NCI-H2107 treated with DMSO at 0.1 percent for 48 hours (cell line): ENCODE data around the gene UNK.
"Not testable (repeated sequence)": the region's sequence is repeated elsewhere in the genome, so short reads cannot be mapped to it uniquely, and the experiment has no call there.

Source experiments
- DNase-seq: peaks from one replicate; lab custom pipeline; 2025; ENCODE audit not compliant: unreplicated experiment; lab: John Stamatoyannopoulos, UW

UNK gene

DNA sequence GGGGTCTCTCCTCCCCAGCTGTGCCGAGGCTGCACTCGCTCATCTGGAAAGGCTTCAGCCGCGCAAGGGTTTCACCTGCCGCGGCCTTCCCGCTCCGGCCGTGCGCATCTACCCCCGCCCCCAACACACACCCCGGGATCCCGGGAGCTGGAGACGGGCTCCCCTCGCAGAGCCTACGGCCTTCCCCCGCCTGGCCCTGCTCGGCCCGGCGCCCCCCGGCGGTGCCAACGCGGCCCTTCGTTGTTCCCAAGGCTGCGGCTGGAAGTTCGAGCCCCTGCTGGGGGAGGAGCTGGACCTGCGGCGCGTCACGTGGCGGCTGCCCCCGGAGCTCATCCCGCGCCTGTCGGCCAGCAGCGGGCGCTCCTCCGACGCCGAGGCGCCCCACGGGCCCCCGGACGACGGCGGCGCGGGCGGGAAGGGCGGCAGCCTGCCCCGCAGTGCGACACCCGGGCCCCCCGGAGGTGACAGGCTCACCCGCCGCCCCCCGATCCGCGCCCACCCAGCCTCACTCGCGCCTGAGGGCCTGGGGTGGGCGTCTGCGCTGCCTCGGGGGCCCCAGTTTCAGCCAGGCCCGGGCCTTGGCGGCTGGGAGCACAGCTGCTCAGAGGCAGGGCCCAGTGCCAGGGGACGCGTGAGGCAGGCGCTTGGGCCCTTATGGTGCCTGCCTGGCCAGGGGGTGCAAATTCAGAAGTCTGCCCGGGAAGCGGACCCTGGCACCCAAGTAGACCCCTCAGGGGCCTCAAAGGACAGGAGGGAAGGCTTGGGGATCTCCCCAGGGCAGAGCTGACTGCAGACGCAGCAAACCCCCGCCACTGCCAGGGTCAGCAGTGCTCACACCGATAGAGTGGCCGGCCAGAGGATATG lies 30.9 kb upstream of the UNK start:
- no peak for DNase-seq

DNA sequence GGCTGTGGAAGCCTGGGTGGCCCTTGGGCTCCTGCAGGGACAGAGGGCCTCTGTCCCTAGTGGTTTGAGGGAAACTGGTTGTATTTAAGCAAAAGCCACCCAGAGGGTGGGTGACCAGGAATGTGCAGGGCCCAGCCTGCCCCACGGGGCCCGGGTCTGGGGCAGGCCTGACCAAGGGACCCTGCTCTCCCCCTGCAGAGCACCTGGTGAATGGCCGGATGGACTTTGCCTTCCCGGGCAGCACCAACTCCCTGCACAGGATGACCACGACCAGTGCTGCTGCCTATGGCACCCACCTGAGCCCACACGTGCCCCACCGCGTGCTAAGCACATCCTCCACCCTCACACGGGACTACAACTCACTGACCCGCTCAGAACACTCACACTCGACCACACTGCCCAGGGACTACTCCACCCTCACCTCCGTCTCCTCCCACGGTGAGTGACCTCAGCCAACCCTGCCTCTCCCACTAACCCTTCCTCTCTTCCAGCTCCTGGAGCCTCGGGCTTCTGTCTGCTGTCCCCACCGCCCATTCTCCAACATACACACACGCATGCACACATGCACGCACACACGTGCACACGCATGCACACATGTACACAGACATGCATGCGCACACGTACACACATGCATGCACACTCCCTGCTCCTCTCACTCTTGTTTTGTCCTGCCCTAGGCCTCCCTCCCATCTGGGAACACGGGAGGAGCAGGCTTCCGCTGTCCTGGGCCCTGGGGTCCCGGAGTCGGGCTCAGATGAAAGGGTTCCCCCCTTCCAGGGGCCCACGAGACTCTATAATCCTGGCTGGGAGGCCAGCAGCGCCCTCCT lies 30.0 kb upstream of the UNK start:
- DNase-seq = no peak

GRCh38 chr17:75755205-75755901 lies 29.3 kb upstream of the UNK start:
- DNase-seq = no peak

GRCh38 chr17:75755990-75756389 lies 28.6 kb upstream of the UNK start:
- no peak for DNase-seq

DNA sequence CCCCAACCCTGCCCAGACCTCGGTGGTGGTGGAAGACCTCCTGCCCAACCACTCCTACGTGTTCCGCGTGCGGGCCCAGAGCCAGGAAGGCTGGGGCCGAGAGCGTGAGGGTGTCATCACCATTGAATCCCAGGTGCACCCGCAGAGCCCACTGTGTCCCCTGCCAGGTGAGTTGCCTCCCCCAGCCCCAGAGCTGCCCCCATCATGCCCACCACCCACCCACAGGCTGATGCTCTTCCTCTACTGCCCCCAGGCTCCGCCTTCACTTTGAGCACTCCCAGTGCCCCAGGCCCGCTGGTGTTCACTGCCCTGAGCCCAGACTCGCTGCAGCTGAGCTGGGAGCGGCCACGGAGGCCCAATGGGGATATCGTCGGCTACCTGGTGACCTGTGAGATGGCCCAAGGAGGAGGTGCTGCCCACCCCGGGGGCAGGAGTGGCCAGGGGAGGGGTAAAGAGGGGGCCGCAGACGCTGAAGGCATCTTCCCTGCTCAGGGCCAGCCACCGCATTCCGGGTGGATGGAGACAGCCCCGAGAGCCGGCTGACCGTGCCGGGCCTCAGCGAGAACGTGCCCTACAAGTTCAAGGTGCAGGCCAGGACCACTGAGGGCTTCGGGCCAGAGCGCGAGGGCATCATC lies 28.0 kb upstream of the UNK start:
- no peak for DNase-seq

GRCh38 chr17:75757086-75757681 lies 27.4 kb upstream of the UNK start:
- DNase-seq = no peak

GRCh38 chr17:75758131-75758905 lies 26.3 kb upstream of the UNK start:
- DNase-seq = no peak

- no peak for DNase-seq
These were observed 25.1 kb upstream of the UNK start for GRCh38 chr17:75759457-75759856.

DNA sequence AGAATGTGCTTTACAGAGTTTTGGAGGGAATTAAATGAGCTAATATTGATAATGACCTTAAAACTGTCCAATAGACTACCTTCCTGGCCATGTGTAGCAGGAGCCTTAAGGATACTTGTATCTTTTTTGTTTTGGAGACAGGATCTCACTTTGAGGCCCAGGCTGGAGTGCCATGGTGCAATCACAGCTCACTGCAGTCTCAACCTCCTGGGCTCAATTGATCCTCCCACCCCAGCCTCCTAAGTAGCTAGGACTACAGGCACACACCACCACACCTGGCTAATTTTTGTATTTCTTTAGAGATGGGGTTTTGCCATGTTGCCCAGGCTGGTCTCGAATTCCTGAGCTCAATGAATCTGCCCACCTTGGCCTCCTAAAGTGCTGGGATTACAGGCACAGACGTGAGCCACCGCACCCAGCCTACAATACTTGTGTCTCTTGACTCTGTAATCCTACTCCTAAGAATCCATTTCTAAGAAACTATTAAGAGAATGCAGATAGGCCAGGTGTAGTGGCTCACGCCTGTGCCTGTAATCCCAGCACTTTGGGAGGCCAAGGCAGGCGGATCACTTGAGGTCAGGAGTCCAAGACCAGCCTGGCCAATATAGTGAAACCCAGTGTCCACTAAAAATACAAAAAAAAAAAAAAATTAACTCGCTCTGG lies 24.5 kb upstream of the UNK start:
- not testable (repeated sequence) for DNase-seq

DNA sequence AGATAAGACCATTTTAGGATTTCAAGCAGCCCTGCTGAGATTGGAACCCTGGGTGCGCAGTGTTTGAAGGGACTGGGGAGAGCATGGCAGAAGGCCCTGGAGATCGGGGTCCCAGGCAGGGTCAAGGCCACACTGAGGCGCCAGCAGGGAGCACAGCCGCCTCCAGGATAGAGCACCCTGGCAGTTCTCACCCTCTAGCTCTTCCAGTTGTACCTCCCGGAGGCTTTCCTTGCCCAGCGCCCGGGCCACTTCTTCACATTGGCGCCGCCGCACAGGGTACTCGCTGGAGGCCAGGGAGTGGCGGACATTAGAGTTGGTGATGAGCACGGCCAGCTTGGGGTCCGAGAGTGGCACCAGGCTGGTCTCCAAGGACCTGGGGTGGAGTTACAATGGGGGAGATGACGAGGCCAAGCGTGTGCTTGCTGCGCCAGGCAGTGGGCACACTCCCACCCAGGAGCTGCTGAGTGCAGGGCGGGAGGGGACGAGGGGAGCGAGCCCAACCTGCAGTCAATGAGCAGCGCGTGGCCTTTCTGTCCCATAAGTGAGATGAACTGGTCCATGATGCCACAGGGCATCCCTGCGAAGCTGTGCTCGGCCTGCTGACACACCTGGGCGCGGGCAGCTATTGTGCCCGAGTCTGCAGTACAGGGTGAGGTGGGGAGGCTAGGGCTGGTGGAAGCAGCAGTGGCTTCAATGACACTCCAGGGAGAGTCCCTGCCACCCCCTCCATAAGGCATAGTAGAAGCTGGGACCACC lies 21.9 kb upstream of the UNK start:
- no peak for DNase-seq

- DNase-seq = no peak
These were observed 21.4 kb upstream of the UNK start for GRCh38 chr17:75763269-75763607.

DNA sequence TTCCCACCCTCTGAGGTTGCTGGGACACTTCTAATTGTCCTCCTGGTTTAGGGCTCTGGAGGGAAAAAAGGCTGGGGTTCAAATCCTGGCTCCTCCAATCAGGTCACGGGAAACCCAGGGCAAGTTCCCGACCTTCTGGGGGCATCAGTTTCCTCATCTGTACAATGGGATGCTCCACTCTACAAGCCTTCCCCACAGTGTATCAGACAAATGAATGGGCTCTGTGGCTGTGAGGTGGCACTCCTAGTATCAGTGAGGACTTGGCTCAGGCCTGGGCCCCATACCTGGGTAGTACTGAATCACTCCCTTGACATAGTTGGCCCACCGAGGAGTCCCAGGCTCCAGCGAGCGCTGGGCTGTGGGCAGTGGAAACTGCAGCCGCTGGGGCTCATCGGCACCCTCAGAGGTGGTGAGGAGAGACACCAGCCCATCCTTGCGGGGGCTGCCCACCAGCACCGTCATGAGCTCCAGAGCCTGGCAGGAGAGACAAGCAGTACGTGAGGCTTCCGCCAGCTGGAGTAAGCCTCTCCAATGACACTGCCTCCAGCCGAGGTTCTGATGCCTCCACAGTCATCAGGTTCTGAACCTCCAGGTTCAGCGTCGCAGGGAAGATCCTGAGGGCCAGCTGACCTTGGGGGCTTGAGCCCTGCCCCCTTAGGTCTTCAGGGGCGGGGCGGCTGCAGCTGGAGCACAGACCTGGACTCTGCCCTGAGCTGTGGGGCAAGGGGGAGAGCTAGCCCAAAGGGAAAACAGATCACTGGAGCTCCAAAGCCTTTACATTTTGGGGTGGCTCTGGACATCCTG lies 20.8 kb upstream of the UNK start:
- DNase-seq = no peak

DNA sequence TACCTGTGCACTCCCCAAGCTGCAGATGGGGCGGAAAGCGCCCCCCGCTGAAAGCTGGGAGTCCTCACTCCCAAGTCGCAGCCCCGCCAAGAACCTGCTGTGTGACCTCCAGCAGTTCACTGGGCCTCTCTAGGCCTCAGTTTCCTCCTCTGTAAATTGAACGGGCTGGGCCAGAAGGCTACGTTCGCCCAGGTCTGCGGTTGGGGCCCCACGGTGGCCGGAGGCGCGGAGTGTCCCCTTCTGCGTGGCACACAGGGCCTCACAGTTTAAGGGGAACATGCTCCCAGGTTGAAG lies 20.2 kb upstream of the UNK start:
- no peak for DNase-seq

GRCh38 chr17:75764711-75765421 lies 19.7 kb upstream of the UNK start, which contains the start of gene GALK1:
Gene GALK1, minus strand, starts transcription at chr17:75765192. Its CDS starts 56 bp downstream, at chr17:75765136.
- no peak for DNase-seq

GRCh38 chr17:75765981-75766380 lies 18.6 kb upstream of the UNK start:
- DNase-seq = no peak

DNA sequence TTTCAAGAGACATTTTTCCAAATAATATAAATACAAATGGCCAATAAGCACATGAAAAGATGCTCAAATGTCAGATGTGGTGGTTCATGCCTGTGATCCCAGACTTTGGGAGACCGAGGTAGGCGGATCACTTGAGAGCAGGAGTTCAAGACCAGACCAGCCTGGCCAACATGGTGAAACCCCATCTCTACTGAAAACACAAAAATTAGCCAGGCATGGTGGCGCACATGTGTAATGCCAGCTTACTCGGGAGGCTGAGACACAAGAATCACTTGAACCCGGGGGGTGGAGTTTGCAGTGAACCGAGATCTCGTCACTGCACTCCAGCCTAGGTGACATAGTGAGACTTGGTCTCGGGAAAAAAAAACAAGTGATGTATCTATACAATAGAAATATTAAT lies 16.7 kb upstream of the UNK start:
- DNase-seq = no peak

- DNase-seq = no peak
These were observed 15.1 kb upstream of the UNK start for GRCh38 chr17:75769536-75769935.
